Transverse colon (tissue), 4 donors: ENCODE results near the gene THBS4. TPM values are rescaled to one million over a fixed set of nuclear protein-coding genes. Genes with fewer than 3 reads are reported as not detected.
A peak's percentile ranks its signal among the peaks of the same experiment; 100 is the strongest.

Experiments
- DNase-seq: peaks from one replicate; pipeline ENCODE4 v3.0.0-alpha.2; 2019
- H3K27ac ChIP-seq, 4 donors: fragments of 200-600 bp; sonication (generic); 2 replicates each; pipeline ENCODE4 v1.5.1; 2016 to 2018; ENCODE audit warnings: inconsistent platforms in 4 of 4
- H3K27me3 ChIP-seq: fragments of 200-600 bp; sonication (generic); 2 replicates; pipeline ENCODE4 v1.5.1; 2017; ENCODE audit warnings: inconsistent platforms
- H3K36me3 ChIP-seq, 4 donors: fragments of 200-600 bp; sonication (generic); 2 replicates each; pipeline ENCODE4 v1.5.1; 2017 to 2019; ENCODE audit warnings: inconsistent platforms in 4 of 4
- H3K4me1 ChIP-seq, 4 donors: fragments of 200-600 bp; sonication (generic); 2 replicates each; pipeline ENCODE4 v1.5.1; 2017 to 2020; ENCODE audit warnings: inconsistent platforms in 4 of 4
- H3K4me3 ChIP-seq, 4 donors: fragments of 200-600 bp; sonication (generic); 1 replicate in 1 of 4; 2 replicates in 3 of 4; pipeline versions ENCODE4 v1.5.1 to v1.6.1; 2017 to 2019; ENCODE audit warnings: inconsistent platforms in 4 of 4
- H3K9me3 ChIP-seq, 2 donors: fragments of 200-600 bp; sonication (generic); 2 replicates each; pipeline ENCODE4 v1.5.1; 2017 to 2019; ENCODE audit warnings: inconsistent platforms in 2 of 2
- CTCF ChIP-seq, 5 experiments: fragments of 200-600 bp in 3 of 5; fragments of 450-650 bp in 2 of 5; sonication (generic) in 3 of 5; IDR thresholded peaks; 1 replicate in 2 of 5; 2 replicates in 3 of 5; pipeline ENCODE4 v1.5.1; 2016 to 2017; ENCODE audit warnings: antibody characterized with exemption in 5 of 5, inconsistent platforms in 3 of 5, mild to moderate bottlenecking in 2 of 5, moderate library complexity in 1 of 5
- EP300 ChIP-seq: sonication (generic); formaldehyde crosslinking; IDR thresholded peaks from one replicate; pipeline ENCODE4 v1.6.1; 2017; ENCODE audit warnings: antibody characterized with exemption, low read depth
- POLR2A ChIP-seq: fragments of 450-650 bp; IDR thresholded peaks from one replicate; pipeline ENCODE4 v1.6.1; 2016; ENCODE audit warnings: antibody characterized with exemption, mild to moderate bottlenecking, moderate library complexity
- POLR2AphosphoS5 ChIP-seq, 3 donors: sonication (generic); formaldehyde crosslinking; IDR thresholded peaks; one replicate each; pipeline ENCODE4 v1.6.1; 2016; ENCODE audit warnings: antibody characterized with exemption in 3 of 3
- WGBS, 2 donors: methylation state at CpG; one replicate each; pipeline ENCODE4 v1.1.5; 2018; ENCODE audit warnings: low coverage in 1 of 2; 5-methylcytosine and 5-hydroxymethylcytosine counted together
- in situ Hi-C, 4 donors: fragments of 200-750 bp; cut with MboI; loops; one replicate each; pipeline versions ENCODE4 v1.15.0 to v1.15.1; 2017; ENCODE audit warnings: low sequenced_read_pairs in 3 of 4, low pct_ligation_motif_present in 1 of 4, low pct_unique_long_range_greater_than_20kb in 1 of 4
- intact Hi-C: fragments of 100-400 bp; cut with DNase I; formaldehyde crosslinking; loops from one replicate; pipeline ENCODE4 v1.15.1; 2023; ENCODE audit warnings: low total_unique reads
- total RNA-seq, 4 donors: library from RNA; depleted of rRNA; stranded (reverse); fragments of >200 nt; gene quantifications; one replicate each; pipeline ENCODE4 v1.1.0, GENCODE V29; 2016

THBS4 gene
- total RNA-seq, 4 donors from 2014 or later: 5.3 to 116 (median 9.1) TPM

- Histone ChIP-seq H3K4me1 (peaks cover 0 to 11% (median 4%) of the 10 kb centered on the region in 4 donors), H3K4me3 (no peak overlapping the region), H3K36me3 (no peaks in the 10 kb centered on the region), H3K27me3 (no peaks in the 10 kb centered on the region), H3K9me3 (no peaks in the 10 kb centered on the region), H3K27ac (no peak overlapping the region)
- no peak for TF ChIP-seq POLR2A
- no peak for TF ChIP-seq CTCF (IDR thresholded peaks at IDR 0.05)
- TF ChIP-seq POLR2AphosphoS5 (IDR thresholded peaks at IDR 0.05): no peak
- TF ChIP-seq EP300: no peak
- intact Hi-C loops (no loop called here), in situ Hi-C loops (no loop called here)
- DNase-seq: no peak
- 80 to 95% methylated on average over 1 to 5 of the region's 5 CpGs for WGBS, 2 donors
Measured at GRCh38 chr5:80068246-80068636, 33.1 kb downstream of the THBS4 start.

GRCh38 chr5:80068775-80069174, 33.6 kb downstream of the THBS4 start:
- H3K36me3 ChIP-seq: no peaks in the 10 kb centered on the region
- TF ChIP-seq POLR2AphosphoS5 (IDR thresholded peaks at IDR 0.05) (no peak), POLR2A (no peak), EP300 (no peak), CTCF (IDR thresholded peaks at IDR 0.05) (no peak)
- intact Hi-C loops (no loop called here), in situ Hi-C loops (no loop called here)
- H3K4me1 ChIP-seq: peaks cover 0 to 11% (median 4%) of the 10 kb centered on the region in 4 donors
- no peak for DNase-seq
- no peaks in the 10 kb centered on the region for H3K9me3 ChIP-seq
- no peaks in the 10 kb centered on the region for H3K27me3 ChIP-seq
- no peak overlapping the region for H3K4me3 ChIP-seq
- WGBS, 2 donors: 83% methylated on average over 4 of the region's 4 CpGs; no CpG with 5 or more reads in 1 of the 2 donors
- no peak overlapping the region for H3K27ac ChIP-seq

- Histone ChIP-seq H3K4me1 (peaks cover 0 to 11% (median 4%) of the 10 kb centered on the region in 4 donors), H3K9me3 (no peaks in the 10 kb centered on the region), H3K27ac (no peak overlapping the region), H3K36me3 (no peaks in the 10 kb centered on the region), H3K27me3 (no peaks in the 10 kb centered on the region), H3K4me3 (no peak overlapping the region)
- in situ Hi-C loops: no loop called here
- intact Hi-C loops: no loop called here
- TF ChIP-seq EP300: no peak
- DNase-seq: no peak
- WGBS, 2 donors: 69 to 88% methylated on average over 2 to 4 of the region's 4 CpGs
Measured at GRCh38 chr5:80069251-80069800, 34.2 kb downstream of the THBS4 start.

GRCh38 chr5:80069918-80070318, 34.8 kb downstream of the THBS4 start:
- in situ Hi-C loops: loop anchor here in 1 of 4 donors (10.0 kb wide), 1 partner anchor 525 kb away; no protein-coding TSS in a partner anchor
- 25 to 50% methylated on average over 3 of the region's 3 CpGs for WGBS, 2 donors
- no peak overlapping the region for H3K27ac ChIP-seq

More at GRCh38 chr5:80069918-80070318, 34.8 kb downstream of the THBS4 start:
- Histone ChIP-seq H3K4me1 (peaks cover 0 to 11% (median 4%) of the 10 kb centered on the region in 4 donors), H3K4me3 (no peak overlapping the region), H3K36me3 (no peaks in the 10 kb centered on the region), H3K9me3 (no peaks in the 10 kb centered on the region), H3K27me3 (no peaks in the 10 kb centered on the region)
- peak; percentile 37 for DNase-seq
- intact Hi-C loops: no loop called here
- TF ChIP-seq CTCF (IDR thresholded peaks at IDR 0.05): no peak
- TF ChIP-seq POLR2A: no peak
- no peak for TF ChIP-seq EP300
- TF ChIP-seq POLR2AphosphoS5 (IDR thresholded peaks at IDR 0.05): no peak
